HepG2 (cell line): Measurements from ENCODE around the gene MRPL37. TPM values are rescaled to one million over a fixed set of nuclear protein-coding genes. Genes with fewer than 3 reads are reported as not detected.
A peak's percentile ranks its signal among the peaks of the same experiment; 100 is the strongest.

Experiments used
- CBX1 ChIP-seq: IDR thresholded peaks from one replicate; pipeline ENCODE4 v1.6.1; 2016; ENCODE audit warnings: antibody characterized with exemption, low read depth
- DBP ChIP-seq: sonication (generic); formaldehyde crosslinking; IDR thresholded peaks from 2 replicates; pipeline ENCODE4 v1.4.0; 2020; ENCODE audit warnings: missing genetic modification reagents; ENCODE audit errors: not compliant biosample characterization
- ELK4 ChIP-seq: sonication (generic); formaldehyde crosslinking; IDR thresholded peaks from 2 replicates; pipeline ENCODE4 v1.9.0; 2021; ENCODE audit warnings: missing genetic modification reagents, borderline replicate concordance
- FOXK2 ChIP-seq: fragments of 450-650 bp; IDR thresholded peaks from 2 replicates; pipeline ENCODE4 v1.6.1; 2016
- GLMP ChIP-seq: sonication (generic); formaldehyde crosslinking; IDR thresholded peaks from 2 replicates; pipeline ENCODE4 v1.9.0; 2021; ENCODE audit warnings: missing genetic modification reagents, mild to moderate bottlenecking, borderline replicate concordance
- MED1 ChIP-seq: sonication (generic); formaldehyde crosslinking; IDR thresholded peaks from 2 replicates; pipeline ENCODE4 v1.4.0; 2020; ENCODE audit warnings: missing genetic modification reagents
- PCBP1 ChIP-seq: fragments of 200-400 bp; formaldehyde crosslinking; IDR thresholded peaks from 2 replicates; pipeline ENCODE4 v1.6.1; 2017; ENCODE audit warnings: mild to moderate bottlenecking, low read depth, low read length, borderline replicate concordance
- PRPF4 ChIP-seq: fragments of 200-400 bp; formaldehyde crosslinking; IDR thresholded peaks from 2 replicates; pipeline ENCODE4 v1.6.1; 2016; ENCODE audit warnings: low read length, low read depth; ENCODE audit not compliant: poor library complexity, severe bottlenecking
- SNAPC5 ChIP-seq: sonication (generic); formaldehyde crosslinking; IDR thresholded peaks from 2 replicates; pipeline ENCODE4 v1.8.1; 2023; ENCODE audit warnings: mild to moderate bottlenecking, missing genetic modification reagents, borderline replicate concordance
- ZBTB7A ChIP-seq: sonication (generic); formaldehyde crosslinking; IDR thresholded peaks from 2 replicates; pipeline ENCODE4 v1.8.0; 2022; ENCODE audit warnings: mild to moderate bottlenecking, missing genetic modification reagents
- ZC3H13 ChIP-seq: sonication (generic); formaldehyde crosslinking; IDR thresholded peaks from 2 replicates; pipeline ENCODE4 v1.8.1; 2023; ENCODE audit warnings: mild to moderate bottlenecking, missing genetic modification reagents, moderate library complexity
- ZNF205 ChIP-seq: IDR thresholded peaks from 2 replicates; pipeline ENCODE4 v1.6.1; 2018; ENCODE audit warnings: missing biosample characterization, missing genetic modification reagents
- ZNF337 ChIP-seq: sonication (generic); formaldehyde crosslinking; IDR thresholded peaks from 2 replicates; pipeline ENCODE4 v1.5.1; 2020; ENCODE audit warnings: missing genetic modification reagents, low read depth, mild to moderate bottlenecking, borderline replicate concordance
- ZNF414 ChIP-seq: sonication (generic); formaldehyde crosslinking; IDR thresholded peaks from 2 replicates; pipeline ENCODE4 v1.5.0; 2020; ENCODE audit warnings: missing genetic modification reagents
- ZNF430 ChIP-seq: sonication (generic); formaldehyde crosslinking; IDR thresholded peaks from 2 replicates; pipeline ENCODE4 v1.9.0; 2021; ENCODE audit warnings: mild to moderate bottlenecking, missing genetic modification reagents
- ZNF609 ChIP-seq: sonication (generic); formaldehyde crosslinking; IDR thresholded peaks from 2 replicates; pipeline ENCODE4 v1.4.0; 2020; ENCODE audit warnings: mild to moderate bottlenecking, missing genetic modification reagents, borderline replicate concordance
- polyA plus RNA-seq, 8 experiments: library from polyadenylated mRNA; depleted of rRNA in 3 of 8; stranded (reverse) in 7 of 8; unstranded in 1 of 8; fragments of >200 nt; fragmentation: Illumina TruSeq in 4 of 8; extraction: Trizol in 4 of 8; gene quantifications; 2 replicates each; pipeline versions ENCODE4 v1.2.1 to v1.2.3, GENCODE V29; 2011 to 2016; ENCODE audit warnings: low read depth in 4 of 8, missing spikeins in 1 of 8, mixed read lengths in 1 of 8; ENCODE audit not compliant: insufficient read depth in 1 of 8
- total RNA-seq, 5 experiments: library from RNA; depleted of rRNA; stranded (reverse); fragments of >200 nt; fragmentation: Illumina TruSeq; extraction: Trizol; gene quantifications; 2 replicates each; pipeline ENCODE4 v1.2.3, GENCODE V29; 2016; ENCODE audit warnings: low read depth in 1 of 5

Gene MRPL37
- total and polyA plus RNA-seq, 2 of the 13 experiments (the other 11 are each of a cell fraction or from before 2014, with no cell fraction given): 31.7 to 127 TPM

GRCh38 chr1:54199765-54200518 lies at the start of gene MRPL37, which contains the start of gene CYB5RL (continued):
- TF ChIP-seq ZNF205 (CRISPR knock-in tag) (peak; percentile 72; the same call in 1 of the 2 replicates), ZBTB7A (CRISPR knock-in tag) (no peak), CBX1 (peak; percentile 27), ZNF430 (CRISPR knock-in tag) (0 out of 2 replicates have a peak, but pooled peaks have one; percentile 47), ZC3H13 (CRISPR knock-in tag) (no peak), ELK4 (CRISPR knock-in tag) (no peak), ZNF414 (CRISPR knock-in tag) (no peak), GLMP (CRISPR knock-in tag) (no peak; the same call in 1 of the 2 replicates), MED1 (CRISPR knock-in tag) (peak; percentile 25; the same call in 1 of the 2 replicates), SNAPC5 (no peak), ZNF337 (CRISPR knock-in tag) (no peak), PCBP1 (no peak), ZNF609 (CRISPR knock-in tag) (peak; percentile 42; the same call in 1 of the 2 replicates), FOXK2 (no peak), PRPF4 (no peak), DBP (CRISPR knock-in tag) (no peak)
